GM19193 (cell line): ENCODE measurements around the gene APOL4.

Source experiments
- POLR2A ChIP-seq: IDR thresholded peaks from 4 replicates; pipeline ENCODE4 v1.6.1; 2011; ENCODE audit not compliant: insufficient read depth, insufficient read length; ENCODE audit errors: extremely low read depth

Gene APOL4

GRCh38 chr22:36235585-36235984, 34.0 kb upstream of the APOL4 start:
- TF ChIP-seq POLR2A: no peak

DNA sequence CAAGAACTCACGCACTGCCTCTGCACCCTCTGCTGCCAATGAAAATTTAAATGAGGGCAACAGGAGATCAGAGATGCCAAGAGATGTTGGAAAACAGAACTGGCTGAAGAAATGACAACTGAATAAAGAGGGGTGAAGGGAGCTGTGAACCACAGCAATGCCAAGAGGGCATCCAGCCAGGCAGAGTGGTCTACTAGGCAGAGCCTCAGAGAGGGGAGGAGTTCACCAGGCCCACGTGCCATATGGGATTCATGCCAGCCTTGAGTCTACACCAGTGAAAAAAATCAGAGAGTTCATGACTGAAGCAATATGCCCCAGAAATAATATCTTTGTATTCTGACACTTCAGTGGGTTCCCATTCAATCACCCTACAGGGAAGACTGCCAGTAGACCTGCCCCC, 33.3 kb upstream of the APOL4 start:
- TF ChIP-seq POLR2A: no peak

DNA sequence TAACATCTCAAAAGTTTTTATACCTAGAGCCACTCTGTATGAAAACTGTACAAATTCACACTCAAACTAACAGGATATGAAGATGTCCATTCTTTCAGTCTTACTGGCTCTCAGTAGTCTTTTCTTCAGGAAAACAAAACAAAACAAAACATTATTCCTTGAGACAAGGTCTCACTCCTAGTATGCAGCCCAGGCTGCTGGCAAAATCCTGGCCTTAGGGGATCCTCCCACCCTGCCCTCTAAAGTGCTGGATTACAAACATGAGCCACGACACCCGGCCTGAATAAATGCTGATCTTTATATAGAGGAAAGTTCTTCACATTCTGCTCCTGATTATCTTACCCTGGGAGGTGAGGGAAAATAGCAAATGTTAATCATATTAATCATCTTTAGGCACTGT, 32.6 kb upstream of the APOL4 start:
- no peak for TF ChIP-seq POLR2A

- no peak for TF ChIP-seq POLR2A
Measured at GRCh38 chr22:36233796-36234195, 32.2 kb upstream of the APOL4 start.

- TF ChIP-seq POLR2A: no peak
Measured at GRCh38 chr22:36232715-36233401, 31.2 kb upstream of the APOL4 start.

GRCh38 chr22:36228944-36229343, 27.3 kb upstream of the APOL4 start:
- no peak for TF ChIP-seq POLR2A

DNA sequence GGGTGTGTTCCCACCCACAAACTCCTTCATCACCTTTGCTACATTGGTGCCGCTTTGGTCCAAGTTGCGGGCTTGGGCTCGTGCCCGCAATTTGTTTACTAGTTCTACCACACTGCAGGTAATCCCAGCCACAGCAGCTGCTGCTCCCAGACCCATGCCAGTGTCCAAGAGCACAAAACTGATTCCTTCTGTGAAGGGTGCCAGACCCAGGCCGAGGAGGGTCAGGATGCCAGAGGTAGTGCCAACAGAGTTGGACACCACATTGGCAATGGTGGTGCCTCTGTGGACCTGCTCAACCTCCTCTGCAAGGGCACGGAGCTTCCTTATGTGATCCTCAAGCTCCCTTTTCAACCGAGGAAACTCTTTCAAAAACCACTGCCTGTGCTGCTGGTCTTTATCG, 26.2 kb upstream of the APOL4 start:
- TF ChIP-seq POLR2A: no peak

- TF ChIP-seq POLR2A: no peak
Measured at GRCh38 chr22:36227396-36227795, 25.8 kb upstream of the APOL4 start.

DNA sequence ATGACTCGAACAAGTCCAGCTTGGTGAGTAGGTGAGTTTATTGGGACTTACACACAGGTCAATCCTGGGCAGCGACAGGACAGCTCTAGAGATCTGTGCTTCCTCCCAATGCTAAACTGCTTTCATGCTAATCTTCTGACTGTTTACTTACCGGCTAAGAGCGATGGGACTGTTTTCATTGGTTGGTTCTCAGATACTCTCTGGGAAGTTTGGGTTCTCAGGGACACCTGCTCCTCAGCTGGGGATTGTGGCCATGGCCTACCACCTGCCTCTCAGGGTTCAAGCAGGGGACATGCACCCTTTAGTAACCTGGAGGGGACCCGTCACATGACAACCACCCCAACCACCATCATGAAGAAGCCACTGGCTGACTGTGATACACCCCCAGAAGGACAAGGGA, 24.6 kb upstream of the APOL4 start:
- no peak for TF ChIP-seq POLR2A

- no peak for TF ChIP-seq POLR2A
Measured at GRCh38 chr22:36225333-36225922, 23.8 kb upstream of the APOL4 start.

GRCh38 chr22:36224245-36224644, 22.6 kb upstream of the APOL4 start:
- TF ChIP-seq POLR2A: no peak

DNA sequence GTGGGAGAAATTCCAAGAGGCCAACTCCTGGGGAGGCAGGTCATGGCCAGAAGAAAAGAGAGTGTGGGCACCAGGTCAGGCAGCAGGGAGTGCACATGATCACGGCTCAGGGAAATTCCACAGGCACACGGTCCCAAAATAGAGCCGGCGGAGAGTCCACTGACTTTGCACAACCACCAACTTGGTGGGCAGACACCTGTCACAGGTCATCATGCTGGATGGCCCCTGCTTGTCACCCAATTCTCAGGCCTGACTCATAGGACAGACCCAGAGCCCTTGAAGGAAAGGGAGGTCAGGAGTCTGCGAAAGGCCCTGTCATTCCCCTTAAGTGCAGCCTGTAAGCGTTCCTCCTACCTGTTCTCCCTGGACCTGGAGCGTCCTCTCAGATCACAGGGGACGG, 21.9 kb upstream of the APOL4 start:
- no peak for TF ChIP-seq POLR2A

GRCh38 chr22:36222887-36223450, 21.4 kb upstream of the APOL4 start:
- TF ChIP-seq POLR2A: no peak

GRCh38 chr22:36221799-36222751, 20.5 kb upstream of the APOL4 start:
- no peak for TF ChIP-seq POLR2A

- TF ChIP-seq POLR2A: no peak
Measured at GRCh38 chr22:36220451-36220921, 18.9 kb upstream of the APOL4 start.

GRCh38 chr22:36218648-36219193, 17.1 kb upstream of the APOL4 start:
- TF ChIP-seq POLR2A: no peak

GRCh38 chr22:36215981-36216380, 14.4 kb upstream of the APOL4 start:
- no peak for TF ChIP-seq POLR2A
